Coronary artery (tissue), 2 donors: Measurements from ENCODE around the gene GSTT4.

Experiments
- DNase-seq: peaks from one replicate; pipeline ENCODE4 v3.0.0-alpha.2; 2017; ENCODE audit warnings: low spot score
- H3K27ac ChIP-seq, 2 donors: fragments of 200-600 bp; sonication (generic); one replicate each; pipeline ENCODE4 v1.5.1; 2016 to 2019
- H3K4me3 ChIP-seq: fragments of 200-600 bp; sonication (generic); 2 replicates; pipeline ENCODE4 v1.5.1; 2016; ENCODE audit warnings: mild to moderate bottlenecking, moderate library complexity
- TF ChIP-seq, protein P1 (sequence below): fragments of 200-600 bp; sonication (generic); IDR thresholded peaks from one replicate; pipeline ENCODE4 v1.5.1; 2019; ENCODE audit warnings: antibody characterized with exemption

The GSTT4 gene

DNA sequence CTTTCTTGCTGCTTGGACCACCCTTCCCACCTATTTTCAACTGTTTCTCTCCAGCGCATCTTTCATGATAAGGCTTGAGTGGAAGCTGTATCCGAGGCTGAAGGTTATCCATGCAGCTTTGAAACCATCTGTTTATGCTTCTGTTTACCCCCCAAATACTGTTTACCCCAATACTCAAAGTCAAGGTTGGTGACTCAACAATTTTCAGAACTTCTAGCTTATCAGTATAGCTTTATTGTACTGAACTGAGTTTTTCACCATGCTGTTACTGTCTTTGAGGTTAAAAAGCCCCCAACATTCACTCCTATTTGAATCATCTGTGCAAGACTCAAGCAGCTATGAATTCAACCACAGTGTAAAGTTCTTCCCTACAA is 4.8 kb upstream of the GSTT4 start:
- Histone ChIP-seq H3K27ac (no peak overlapping the region), H3K4me3 (no peak overlapping the region)
- no peak for DNase-seq
- TF ChIP-seq, protein P1, sequence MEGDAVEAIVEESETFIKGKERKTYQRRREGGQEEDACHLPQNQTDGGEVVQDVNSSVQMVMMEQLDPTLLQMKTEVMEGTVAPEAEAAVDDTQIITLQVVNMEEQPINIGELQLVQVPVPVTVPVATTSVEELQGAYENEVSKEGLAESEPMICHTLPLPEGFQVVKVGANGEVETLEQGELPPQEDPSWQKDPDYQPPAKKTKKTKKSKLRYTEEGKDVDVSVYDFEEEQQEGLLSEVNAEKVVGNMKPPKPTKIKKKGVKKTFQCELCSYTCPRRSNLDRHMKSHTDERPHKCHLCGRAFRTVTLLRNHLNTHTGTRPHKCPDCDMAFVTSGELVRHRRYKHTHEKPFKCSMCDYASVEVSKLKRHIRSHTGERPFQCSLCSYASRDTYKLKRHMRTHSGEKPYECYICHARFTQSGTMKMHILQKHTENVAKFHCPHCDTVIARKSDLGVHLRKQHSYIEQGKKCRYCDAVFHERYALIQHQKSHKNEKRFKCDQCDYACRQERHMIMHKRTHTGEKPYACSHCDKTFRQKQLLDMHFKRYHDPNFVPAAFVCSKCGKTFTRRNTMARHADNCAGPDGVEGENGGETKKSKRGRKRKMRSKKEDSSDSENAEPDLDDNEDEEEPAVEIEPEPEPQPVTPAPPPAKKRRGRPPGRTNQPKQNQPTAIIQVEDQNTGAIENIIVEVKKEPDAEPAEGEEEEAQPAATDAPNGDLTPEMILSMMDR = no peak

DNA sequence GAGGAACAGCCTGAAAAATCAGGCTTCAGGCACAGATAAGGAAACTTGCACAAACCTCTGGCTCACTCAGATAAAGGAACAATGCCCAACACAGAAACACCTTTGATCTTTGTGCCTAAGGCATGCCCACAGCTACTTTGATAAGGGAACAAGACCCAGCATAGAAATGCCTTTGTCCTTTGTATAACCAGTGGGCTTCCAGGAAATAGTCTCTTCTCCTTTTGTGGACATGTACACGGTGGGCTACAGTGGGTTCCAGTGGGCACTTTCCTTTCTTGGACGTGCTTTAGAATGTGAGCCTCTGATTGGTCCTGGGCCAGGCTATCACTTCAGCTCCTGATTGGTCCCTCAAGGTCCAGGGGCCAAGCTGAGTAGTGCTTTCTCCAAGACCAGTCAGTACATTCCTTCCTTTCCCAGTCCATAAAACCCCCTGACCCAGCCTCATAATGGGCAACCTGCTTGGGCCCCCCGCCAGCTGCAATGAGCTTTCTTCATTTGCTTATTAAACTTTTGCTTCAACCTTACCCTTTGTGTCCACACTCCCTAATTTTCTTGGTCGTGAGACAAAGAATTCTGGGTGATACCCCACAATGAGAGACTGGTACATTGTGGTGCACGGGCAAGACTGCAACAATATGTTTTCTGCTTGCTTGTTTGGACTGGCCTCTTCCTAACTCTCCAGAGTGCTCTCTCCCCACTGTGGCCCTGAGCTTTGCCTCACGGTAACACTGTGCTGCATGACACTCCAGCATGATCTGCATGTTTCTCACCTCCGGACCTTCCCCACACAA is 4.2 kb upstream of the GSTT4 start:
- H3K4me3 ChIP-seq = no peak overlapping the region
- H3K27ac ChIP-seq = no peak overlapping the region
- no peak for DNase-seq
- TF ChIP-seq, protein P1 = no peak

DNA sequence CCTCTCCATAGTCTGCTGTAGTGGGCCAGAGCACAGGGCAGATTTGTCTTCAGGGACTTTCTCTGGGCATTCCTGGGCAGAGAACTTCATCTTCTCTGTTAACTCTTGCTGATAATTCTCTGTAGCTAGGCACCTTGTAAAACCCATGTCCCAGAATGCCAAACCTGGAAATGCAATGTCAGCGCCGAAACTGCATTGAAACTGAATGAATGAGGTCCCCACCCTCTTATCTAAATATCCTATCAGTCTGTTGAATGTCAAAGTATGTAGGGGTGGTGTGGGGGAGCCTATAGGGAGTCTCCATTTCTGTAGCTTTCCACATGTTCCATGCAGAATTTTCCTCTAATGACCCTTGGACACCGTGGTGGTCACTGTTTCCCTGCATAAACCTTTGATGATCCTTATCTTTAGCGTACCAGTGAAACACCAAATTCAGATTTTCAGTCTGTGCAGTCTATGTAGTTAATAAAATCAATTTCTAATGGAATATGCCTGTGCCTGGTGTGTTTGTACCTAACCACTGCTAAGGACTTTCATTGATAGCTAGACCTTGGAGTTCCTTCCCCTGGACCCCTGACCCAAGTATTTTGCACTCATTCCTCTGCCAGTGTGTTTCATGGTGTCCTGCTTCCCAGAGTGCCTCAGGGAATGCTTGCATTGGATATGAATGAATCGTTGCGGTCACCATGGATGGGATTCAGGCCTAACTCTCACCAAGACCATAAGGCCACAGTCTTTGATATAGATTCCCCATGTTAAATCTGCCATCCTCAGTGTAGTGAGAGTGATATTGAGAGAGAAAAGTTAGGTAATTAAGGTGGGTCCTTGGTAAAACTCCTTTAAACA is 3.4 kb upstream of the GSTT4 start:
- H3K27ac ChIP-seq = no peak overlapping the region
- no peak overlapping the region for H3K4me3 ChIP-seq
- DNase-seq = no peak
- TF ChIP-seq, protein P1 = no peak

DNA sequence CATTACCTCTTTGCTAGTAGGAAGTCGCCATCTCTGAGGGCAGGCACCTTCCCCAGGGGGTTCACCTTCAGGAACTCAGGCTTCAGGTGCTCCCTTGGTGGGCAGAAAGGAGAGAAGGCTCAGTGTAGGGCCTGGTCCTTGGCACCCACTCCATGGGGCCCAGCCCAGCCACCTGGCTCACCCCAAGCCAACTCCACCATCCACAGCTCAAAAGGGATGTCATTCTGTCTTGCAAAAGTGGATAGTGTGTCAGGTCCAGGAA is 2.7 kb upstream of the GSTT4 start:
- no peak overlapping the region for H3K27ac ChIP-seq
- TF ChIP-seq, protein P1 = no peak
- DNase-seq = no peak
- H3K4me3 ChIP-seq = no peak overlapping the region

DNA sequence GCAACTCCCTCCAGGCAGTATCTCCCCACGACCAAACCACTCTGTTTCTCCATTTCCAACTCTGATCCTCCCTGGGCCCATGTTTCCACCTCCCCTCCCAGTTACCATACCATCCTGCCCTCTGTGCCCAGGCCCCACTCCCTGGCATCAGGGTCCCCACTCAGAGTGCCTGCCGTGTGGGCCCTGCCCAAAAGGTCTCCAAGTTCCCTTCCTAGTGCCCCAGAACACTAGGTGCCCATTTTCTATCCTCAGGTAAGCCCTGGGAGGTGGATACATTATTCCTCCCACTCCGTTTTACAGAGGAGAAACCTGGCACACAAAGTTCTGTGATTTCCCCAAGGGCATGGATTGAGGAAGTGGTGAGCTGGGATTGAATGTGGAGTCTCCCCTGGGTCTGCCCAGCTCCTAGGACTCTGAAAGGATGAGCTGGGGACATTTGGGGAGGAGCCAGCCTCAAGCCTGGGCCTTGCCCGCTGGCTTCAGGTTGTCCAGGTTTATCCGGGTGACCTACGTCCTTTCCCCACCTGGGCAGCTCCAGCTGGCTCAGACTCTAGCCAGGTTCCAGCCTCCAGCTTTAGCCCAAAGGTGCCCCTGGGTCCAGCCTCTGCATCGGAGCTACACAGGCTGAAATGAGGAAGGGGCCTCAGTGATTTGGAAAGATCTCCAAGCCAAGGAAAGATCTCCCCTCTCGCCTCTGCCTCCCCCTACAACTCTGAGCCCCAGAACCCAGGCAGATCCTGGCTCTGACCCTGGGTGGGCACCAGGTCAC is 2.2 kb upstream of the GSTT4 start:
- TF ChIP-seq, protein P1 = no peak
- no peak overlapping the region for H3K4me3 ChIP-seq
- no peak overlapping the region for H3K27ac ChIP-seq
- DNase-seq = no peak

DNA sequence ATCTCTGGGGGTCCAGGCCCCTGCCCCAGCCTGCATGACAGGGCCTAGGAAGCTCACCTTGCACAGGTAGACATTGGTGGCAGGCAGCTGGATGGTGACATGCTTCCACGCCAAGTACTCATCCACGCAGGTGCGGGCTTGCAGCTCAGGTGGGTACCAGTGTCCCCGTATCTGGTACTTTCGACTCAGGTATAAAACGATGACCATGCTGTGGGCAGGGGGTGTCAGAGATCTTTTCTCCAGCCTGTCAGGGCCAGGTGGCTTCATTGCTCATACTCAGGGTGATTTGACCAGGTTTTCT is 1.6 kb upstream of the GSTT4 start:
- TF ChIP-seq, protein P1 = no peak
- DNase-seq = no peak
- Histone ChIP-seq H3K4me3 (no peak overlapping the region), H3K27ac (no peak overlapping the region)
